HL-60 (cell line): ENCODE results near the gene SUPT3H.

Source experiments
- DNase-seq, 2 experiments: peaks; one replicate each; pipeline ENCODE4 v3.0.0-alpha.2; 2010 to 2020; ENCODE audit warnings: low read depth in 1 of 2, low spot score in 1 of 2
- H3K27ac ChIP-seq: fragments of 250-450 bp; sonication (Bioruptor Pico); replicated peaks from 2 replicates; pipeline ENCODE4 v1.5.1; 2020; ENCODE audit warnings: mild to moderate bottlenecking, moderate library complexity
- H3K27me3 ChIP-seq: fragments of 250-450 bp; sonication (Bioruptor Pico); 2 replicates; pipeline ENCODE4 v1.5.1; 2021; ENCODE audit warnings: mild to moderate bottlenecking, moderate library complexity; ENCODE audit not compliant: insufficient read depth, poor library complexity, severe bottlenecking
- H3K4me3 ChIP-seq: replicated peaks from 2 replicates; pipeline ENCODE4 v1.5.1; 2011; ENCODE audit warnings: mild to moderate bottlenecking, control low read depth, low read length; ENCODE audit not compliant: insufficient read depth
- GABPA ChIP-seq: IDR thresholded peaks from 2 replicates; pipeline ENCODE4 v1.6.1; 2012; ENCODE audit warnings: low read depth
- POLR2AphosphoS5 ChIP-seq: IDR thresholded peaks from 2 replicates; pipeline ENCODE4 v1.6.1; 2012; ENCODE audit warnings: low read depth
- SPI1 ChIP-seq: IDR thresholded peaks from 2 replicates; pipeline ENCODE4 v1.6.1; 2012; ENCODE audit warnings: low read depth, mild to moderate bottlenecking, borderline replicate concordance
- TF ChIP-seq, protein P1 (sequence below): IDR thresholded peaks from one replicate; pipeline ENCODE4 v1.5.1; 2011; ENCODE audit warnings: low read length, control low read depth, inconsistent platforms; ENCODE audit not compliant: insufficient read depth
- TF ChIP-seq, protein P2 (sequence below): IDR thresholded peaks from 2 replicates; pipeline ENCODE4 v1.6.1; 2012; ENCODE audit warnings: low read depth; ENCODE audit not compliant: insufficient replicate concordance

The SUPT3H gene

DNA sequence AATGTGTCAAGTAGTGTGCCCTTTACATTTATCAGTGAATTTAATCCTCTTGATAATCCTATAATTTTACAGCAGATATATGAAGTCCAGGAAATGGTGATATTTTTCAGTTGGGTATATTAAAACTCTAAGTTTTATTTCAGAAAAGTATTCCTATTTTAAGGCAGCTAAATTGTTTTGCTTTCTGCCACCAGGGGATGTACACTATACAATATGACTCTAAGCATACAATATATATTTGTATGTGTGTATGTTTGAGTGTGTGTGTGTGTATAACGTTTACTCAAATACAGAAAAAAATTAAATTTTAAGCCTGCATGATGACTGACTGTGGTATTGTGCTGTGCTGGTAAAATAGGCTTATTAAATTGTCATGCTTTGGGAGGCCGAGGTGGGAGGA lies 151.7 kb downstream of the SUPT3H start:
- TF ChIP-seq, protein P1, sequence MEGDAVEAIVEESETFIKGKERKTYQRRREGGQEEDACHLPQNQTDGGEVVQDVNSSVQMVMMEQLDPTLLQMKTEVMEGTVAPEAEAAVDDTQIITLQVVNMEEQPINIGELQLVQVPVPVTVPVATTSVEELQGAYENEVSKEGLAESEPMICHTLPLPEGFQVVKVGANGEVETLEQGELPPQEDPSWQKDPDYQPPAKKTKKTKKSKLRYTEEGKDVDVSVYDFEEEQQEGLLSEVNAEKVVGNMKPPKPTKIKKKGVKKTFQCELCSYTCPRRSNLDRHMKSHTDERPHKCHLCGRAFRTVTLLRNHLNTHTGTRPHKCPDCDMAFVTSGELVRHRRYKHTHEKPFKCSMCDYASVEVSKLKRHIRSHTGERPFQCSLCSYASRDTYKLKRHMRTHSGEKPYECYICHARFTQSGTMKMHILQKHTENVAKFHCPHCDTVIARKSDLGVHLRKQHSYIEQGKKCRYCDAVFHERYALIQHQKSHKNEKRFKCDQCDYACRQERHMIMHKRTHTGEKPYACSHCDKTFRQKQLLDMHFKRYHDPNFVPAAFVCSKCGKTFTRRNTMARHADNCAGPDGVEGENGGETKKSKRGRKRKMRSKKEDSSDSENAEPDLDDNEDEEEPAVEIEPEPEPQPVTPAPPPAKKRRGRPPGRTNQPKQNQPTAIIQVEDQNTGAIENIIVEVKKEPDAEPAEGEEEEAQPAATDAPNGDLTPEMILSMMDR = no peak

DNA sequence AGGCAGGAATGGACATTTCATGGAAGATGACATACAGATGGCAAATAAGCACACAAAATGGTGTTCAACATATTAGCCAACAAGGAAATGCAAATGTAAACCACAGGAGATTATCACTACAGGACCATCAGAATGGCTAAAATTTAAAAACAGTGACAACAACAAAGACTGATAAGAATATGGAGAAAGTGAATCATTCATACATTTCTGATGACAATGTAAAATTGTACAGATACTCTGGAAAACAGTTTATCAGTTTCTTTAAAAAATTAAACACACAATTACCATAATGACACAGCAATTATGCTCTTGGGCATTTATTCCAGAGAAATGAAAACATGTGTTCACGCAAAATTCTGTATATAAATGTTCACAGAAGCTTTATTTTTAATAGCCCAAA lies 155.4 kb downstream of the SUPT3H start:
- no peak overlapping the region for H3K4me3 ChIP-seq
- DNase-seq = no peak
- H3K27ac ChIP-seq = no peak overlapping the region
- TF ChIP-seq, protein P1 = no peak
- TF ChIP-seq POLR2AphosphoS5 (no peak), SPI1 (no peak), GABPA (no peak)
- TF ChIP-seq, protein P2, sequence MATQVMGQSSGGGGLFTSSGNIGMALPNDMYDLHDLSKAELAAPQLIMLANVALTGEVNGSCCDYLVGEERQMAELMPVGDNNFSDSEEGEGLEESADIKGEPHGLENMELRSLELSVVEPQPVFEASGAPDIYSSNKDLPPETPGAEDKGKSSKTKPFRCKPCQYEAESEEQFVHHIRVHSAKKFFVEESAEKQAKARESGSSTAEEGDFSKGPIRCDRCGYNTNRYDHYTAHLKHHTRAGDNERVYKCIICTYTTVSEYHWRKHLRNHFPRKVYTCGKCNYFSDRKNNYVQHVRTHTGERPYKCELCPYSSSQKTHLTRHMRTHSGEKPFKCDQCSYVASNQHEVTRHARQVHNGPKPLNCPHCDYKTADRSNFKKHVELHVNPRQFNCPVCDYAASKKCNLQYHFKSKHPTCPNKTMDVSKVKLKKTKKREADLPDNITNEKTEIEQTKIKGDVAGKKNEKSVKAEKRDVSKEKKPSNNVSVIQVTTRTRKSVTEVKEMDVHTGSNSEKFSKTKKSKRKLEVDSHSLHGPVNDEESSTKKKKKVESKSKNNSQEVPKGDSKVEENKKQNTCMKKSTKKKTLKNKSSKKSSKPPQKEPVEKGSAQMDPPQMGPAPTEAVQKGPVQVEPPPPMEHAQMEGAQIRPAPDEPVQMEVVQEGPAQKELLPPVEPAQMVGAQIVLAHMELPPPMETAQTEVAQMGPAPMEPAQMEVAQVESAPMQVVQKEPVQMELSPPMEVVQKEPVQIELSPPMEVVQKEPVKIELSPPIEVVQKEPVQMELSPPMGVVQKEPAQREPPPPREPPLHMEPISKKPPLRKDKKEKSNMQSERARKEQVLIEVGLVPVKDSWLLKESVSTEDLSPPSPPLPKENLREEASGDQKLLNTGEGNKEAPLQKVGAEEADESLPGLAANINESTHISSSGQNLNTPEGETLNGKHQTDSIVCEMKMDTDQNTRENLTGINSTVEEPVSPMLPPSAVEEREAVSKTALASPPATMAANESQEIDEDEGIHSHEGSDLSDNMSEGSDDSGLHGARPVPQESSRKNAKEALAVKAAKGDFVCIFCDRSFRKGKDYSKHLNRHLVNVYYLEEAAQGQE = no peak
- H3K27me3 ChIP-seq = no peaks in the 10 kb centered on the region

More for the DNA sequence above, 151.7 kb downstream of the SUPT3H start:
- Histone ChIP-seq H3K27ac (no peak overlapping the region), H3K27me3 (no peaks in the 10 kb centered on the region), H3K4me3 (no peak overlapping the region)
- no peak for DNase-seq

DNA sequence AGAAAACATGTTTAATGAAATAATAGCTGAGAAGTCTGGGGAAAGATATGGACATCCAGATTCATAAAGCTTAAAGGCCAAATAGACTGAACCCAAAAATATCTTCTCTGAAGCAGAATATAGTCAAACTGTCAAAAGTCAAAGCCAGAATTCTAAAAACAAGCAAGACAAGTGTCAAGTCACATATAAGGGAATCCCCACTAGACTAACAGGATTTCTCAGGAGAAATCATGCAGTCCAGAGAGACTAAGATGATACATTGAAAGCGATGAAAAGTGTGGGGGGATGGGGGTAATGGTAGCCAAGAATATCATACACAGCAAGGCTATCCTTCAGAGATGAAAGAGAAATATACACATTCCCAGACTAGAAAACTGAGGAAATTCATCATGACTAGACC lies 162.0 kb downstream of the SUPT3H start:
- H3K27ac ChIP-seq = no peak overlapping the region
- TF ChIP-seq SPI1 (no peak), GABPA (no peak), POLR2AphosphoS5 (no peak)
- TF ChIP-seq, protein P2 = no peak
- TF ChIP-seq, protein P1 = no peak
- no peak overlapping the region for H3K4me3 ChIP-seq
- DNase-seq = no peak
- H3K27me3 ChIP-seq = no peaks in the 10 kb centered on the region

DNA sequence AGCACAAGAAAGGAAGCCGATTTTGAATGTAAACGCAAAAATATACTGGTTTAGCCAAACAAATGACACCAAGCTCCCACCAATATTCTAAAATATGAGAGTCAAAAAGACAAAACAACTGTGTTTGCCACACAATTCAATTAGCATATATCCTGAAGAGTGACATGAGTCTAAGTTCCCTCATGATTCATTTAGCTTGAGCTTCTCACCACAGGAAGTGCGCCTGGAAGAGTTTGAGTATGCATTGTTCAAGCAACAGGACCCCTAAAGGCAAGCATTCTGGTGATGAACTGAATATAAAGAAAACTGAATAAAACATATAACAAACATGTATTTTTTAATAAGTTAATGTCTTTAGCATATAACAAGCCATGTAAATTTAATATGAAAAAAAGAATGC lies 164.8 kb downstream of the SUPT3H start:
- no peak for DNase-seq
- Histone ChIP-seq H3K27me3 (no peaks in the 10 kb centered on the region), H3K27ac (no peak overlapping the region), H3K4me3 (no peak overlapping the region)
- no peak for TF ChIP-seq POLR2AphosphoS5
- TF ChIP-seq GABPA = no peak
- TF ChIP-seq SPI1 = no peak
- TF ChIP-seq, protein P1 = no peak
- TF ChIP-seq, protein P2 = no peak
